Activated T-helper 1 cell treated with anti-CD3 and anti-CD28 coated beads, Interleukin-2, amount 50 U/mL, for 16 hours (primary cell): Measurements from ENCODE around the gene TEKT3.

ENCODE experiments used
- DNase-seq, 2 donors: peaks; one replicate each; pipeline ENCODE4 v3.0.0-alpha.2; 2020; ENCODE audit warnings: low read depth in 1 of 2, low spot score in 1 of 2

Gene TEKT3

DNA sequence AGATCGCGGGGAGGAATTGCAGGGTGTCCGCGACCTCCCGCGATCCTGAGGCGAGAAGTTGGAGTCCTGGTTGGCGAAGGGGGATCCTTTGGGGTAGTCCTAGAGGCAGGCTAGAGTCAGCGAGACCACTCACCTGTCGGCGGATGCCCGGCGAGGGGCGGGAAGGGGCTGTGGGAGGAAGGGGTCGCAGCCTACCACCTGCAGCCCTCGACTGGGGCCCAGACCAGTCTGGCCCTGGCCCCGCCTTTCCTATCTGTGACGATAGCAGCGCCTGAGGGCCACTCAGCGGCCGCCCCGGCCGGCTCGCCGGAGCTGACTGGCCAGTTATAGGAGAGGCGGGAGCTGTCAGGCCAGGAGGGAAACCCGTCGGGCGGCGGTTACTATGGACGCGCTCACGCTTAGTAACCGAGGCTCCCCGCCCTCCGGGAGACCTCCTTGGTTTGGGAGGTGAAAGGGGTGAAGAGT is at the start of gene TEKT3:
TSS of gene TEKT3 (minus strand) at position 213 of the 465 bp plus-strand sequence. CDS start 10,012 bp downstream, outside the sequence.
- DNase-seq = no peak

DNA sequence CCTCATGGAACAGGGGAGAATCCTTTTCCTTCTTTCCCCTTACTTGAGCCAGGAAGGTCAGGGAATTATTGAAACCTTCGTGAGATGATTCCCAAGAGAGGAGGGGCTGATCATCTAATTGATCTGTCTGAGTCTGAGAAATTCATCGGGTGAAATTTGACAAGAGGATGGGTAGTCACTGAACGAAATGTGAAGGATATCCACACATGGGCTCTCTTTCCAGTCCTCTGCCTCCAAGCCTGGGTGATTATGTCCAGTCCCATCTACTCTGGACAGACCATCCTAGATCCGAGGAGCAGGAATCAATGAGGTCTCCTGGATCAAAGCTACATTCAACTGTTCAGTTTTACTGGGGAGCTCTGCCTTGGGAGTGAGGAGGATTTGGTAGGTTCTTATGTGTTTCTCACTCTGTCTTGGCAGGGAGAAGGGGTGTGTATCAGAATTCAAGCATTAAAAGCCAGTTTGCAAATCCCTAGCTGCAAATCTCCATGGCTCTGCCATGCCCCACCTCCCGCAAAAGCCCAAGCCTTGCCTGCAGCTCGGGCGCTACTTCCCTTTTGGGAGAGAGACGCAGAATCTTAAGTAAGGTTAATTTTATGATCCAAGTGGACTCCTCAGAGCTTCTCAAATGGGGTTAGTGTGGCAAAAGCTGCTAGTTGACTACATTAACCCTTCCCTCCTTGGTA is 47.1 kb upstream of the TEKT3 start:
- DNase-seq = no peak

DNA sequence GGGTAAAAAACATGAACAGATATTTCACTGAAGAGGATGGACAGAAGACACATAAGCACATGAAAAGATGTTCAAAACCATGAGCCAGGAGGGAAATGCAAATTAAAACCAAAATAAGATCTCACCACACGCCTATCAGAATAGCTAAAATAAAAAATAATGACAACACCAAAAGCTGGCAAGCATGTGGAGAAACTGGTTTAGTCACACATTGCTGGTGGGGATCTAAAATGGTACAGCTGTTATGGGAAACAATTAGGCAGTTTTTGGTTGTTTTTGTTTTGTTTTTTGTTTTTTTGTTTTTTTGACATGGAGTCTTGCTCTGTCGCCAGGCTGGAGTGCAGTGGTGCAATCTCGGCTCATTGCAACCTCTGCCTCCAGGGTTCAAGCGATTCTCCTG is 44.7 kb upstream of the TEKT3 start:
- no peak for DNase-seq

DNA sequence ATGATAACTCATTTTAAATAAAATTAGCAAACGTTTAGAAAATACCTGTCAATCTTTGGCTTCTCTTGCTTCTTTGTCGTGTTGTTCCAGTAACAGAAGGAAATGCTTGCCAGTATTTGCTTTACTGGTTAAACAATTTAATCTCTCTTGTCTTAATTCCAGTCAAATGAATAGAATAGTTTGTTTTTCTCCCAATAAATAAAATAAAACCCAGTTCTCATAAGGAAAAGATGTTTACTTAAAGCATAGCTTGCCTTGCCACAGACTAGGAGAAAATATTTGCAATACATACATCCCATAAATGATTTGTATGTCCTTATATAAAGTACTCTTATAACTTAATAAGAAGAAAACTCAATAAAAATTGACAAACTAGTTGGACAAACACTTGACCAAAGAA is 43.9 kb upstream of the TEKT3 start:
- no peak for DNase-seq

DNA sequence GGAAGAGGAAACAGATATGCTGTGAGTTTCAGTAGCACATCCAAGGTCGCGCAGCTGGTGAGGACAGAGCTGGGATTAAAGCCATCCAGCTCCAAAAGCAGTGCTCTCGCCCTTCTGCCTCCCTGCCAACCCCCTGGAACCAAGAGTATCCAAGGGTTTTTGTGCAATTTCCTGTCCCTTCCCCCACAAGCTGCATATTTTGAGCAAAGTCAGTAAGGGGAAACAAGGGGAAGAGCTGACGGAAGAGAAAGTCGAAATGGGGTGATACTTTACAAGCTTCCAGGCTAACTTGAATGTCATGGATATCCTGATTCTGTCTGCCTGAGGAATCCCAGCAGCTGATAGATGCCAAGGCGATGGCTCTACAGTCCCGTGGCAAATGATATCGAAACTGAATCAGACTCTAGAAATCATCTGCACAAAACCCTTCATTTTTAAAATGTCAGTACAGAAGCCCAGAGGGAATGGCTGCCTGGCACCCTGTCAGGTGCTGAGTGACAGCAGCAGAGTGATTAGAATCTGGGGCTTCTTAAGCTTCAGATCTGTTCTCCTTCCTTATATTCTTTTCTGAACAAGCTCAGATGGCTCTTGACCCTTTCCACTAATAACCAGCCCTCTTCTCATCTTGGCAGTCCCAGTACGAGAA is 42.9 kb upstream of the TEKT3 start:
- no peak for DNase-seq

DNA sequence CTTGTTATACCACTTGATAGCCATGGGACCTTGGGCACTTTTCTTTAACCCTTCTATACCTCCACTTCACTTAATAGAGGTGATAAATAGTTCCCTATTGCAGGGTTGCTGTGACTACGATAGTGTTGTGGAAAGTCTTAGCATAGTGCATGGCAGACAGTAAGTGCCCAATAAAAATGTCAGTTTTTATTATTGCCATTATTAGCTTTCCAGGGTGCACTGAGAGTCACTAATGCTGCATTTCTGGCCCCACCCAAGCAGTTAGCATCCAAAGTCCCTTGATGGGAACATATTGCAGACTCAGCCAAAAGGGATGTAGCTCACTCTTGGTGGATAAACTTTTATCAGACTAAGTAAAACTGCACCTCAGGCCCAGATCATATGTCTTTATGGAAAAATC is 41.5 kb upstream of the TEKT3 start:
- DNase-seq = no peak

DNA sequence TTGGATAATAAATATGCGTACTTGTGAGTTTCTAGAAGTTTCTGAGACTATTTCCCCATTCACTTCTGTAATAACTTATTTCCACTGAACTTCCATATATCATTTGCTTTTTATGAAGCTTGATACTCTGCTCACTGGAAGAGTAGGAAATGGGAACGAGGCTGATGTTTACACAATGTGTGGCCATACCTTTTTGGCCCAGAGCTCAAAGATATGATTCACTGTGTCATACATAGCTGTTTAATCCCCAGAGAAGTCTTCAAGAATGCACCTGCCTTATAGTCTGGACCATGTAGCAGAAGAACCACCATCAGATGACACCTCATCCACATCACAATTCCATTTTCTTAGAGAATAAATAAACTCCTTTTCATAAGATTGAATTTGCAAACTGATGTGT is 40.3 kb upstream of the TEKT3 start:
- DNase-seq = no peak

DNA sequence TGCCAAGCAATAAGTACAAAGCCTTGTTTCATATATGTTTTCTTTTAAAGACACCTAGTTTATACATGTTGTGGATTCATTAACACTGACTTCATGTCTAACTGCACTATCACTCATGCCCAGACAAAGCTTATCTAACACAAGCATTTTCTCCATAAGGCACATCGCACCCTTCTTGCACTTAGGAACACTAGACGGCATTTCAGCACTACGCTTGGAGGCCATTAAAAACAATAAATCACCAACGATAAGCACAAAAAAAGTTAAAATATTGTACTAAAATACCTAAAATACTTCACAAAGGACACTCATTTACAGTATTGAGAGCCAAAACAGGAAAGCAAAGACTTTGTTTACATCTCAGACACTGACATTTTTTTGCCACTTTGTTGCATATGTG is 39.0 kb upstream of the TEKT3 start:
- no peak for DNase-seq

DNA sequence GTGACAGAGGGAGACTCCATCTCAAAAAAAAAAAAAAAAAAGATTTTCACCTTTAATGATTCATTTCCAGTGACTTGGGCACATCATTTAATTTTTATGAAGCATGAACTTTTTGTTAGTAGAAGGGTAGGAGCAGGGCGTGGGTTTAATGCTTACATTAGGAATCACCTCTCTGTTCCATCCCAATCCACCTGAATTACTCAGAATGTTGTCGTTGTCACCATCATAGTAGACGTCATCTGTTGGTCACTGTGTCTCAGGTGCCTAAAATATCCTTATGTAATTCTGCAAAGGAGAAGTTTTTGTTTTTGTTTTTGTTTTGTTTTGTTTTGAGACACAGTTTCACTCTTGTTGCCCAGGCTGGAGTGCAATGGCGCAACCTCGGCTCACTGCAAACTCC is 38.3 kb upstream of the TEKT3 start:
- DNase-seq = no peak

DNA sequence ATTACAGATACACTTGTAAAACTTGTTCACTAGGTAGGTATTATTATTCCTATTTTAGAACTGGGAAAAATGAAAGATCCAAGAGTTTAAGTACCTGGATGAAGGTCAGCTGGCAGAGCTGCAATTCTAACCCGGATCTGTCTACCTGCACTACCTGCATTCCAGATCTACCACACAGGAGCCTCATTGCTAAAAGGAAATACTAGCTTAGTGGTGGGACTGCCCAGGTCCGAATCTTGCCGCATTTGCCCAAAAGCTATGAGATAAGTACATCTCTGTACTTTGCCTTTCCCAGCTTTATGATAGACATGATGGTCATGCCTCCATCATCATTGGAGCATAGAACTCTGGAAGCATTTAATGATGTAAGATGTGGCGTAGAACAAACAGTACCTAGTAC is 36.8 kb upstream of the TEKT3 start:
- no peak for DNase-seq

DNA sequence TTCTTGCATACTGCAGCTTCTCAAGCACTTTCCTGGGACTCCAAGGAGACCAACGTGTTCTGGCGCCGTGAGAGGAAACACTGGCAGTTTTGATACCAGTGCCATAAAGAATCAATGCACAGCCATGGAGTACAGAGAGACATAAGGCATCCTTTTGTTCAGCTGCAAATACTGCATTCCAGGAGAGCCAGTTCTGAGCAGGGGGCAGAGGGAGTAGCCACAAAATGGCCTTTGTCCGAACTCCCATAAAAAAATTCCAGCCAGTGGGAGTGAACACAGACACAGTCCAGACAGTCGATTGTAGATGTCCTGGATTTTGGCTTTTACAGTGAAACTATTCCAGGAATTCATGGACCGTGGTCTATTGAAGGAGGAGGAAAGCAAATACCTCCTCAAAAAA is 36.2 kb upstream of the TEKT3 start:
- no peak for DNase-seq

DNA sequence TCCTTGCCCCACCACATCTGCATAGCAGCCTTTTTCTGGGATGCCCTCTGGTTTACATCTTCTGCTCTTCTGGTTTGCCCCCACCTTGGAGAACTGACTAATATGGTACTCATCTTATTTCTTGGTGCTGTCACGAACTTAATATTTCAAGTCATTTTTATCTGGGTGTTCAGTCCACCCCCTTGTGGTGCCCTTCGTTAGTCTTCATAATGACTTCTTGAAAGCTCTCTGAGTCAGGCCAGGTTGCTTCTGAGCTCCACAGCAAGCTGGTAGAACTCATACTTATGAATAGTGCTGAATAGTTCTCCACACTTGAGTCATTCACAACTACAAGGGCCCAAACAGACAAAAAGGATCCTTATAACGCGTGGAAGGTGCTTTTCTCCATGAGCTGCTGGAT is 35.8 kb upstream of the TEKT3 start:
- DNase-seq = no peak

DNA sequence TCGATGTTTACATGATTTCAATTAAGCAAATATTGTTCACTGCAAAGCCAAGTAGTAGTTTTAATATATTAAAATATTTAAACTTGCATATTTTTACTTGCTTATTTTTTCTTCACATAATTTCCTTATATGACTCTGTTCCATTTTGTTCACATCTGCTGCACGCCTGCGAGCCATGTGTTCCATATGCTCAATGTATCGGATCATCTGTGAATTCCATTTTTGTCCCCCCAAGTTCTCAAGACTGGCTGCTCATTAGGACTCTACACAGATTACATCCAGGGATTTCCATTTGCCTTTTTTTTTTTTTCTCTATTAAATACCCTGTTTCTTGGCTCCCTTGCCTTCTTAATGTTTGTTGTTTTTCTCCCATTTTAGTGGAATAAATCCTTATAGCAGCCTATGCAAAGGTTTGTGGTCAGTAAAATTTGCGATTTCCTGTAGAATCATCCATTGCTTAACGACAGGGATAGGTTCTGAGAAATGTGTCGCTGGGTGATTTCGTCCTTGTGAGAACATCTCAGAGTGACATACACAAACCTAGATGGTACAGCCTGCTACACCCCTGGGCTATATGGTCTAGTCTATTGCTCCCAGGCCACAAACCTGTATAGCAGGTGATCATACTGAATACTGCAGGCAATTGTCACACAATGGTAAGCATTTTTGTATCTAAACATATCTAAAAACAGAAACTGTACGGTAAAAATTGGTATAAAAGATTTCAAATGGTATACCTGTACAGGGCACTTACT is 30.2 kb upstream of the TEKT3 start:
- DNase-seq = no peak

DNA sequence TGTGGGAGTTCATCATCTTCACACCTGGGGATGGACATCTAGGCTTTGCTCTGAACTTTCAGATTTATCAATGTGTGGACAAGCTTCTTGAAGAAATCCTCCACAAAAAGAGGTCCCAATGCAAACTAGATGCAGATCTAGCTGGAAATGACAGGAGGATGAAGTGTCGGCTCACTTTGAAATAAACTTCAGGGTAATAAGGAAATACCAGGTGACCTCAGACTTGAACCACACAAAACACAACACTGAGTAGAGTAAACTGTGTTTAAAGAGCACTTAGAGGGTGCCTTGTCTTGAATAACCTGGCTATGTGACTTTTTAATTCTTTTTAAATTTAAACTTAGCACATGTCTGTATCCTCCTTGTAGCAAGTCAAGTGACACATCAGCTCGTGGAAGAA is 27.2 kb upstream of the TEKT3 start:
- DNase-seq = no peak

DNA sequence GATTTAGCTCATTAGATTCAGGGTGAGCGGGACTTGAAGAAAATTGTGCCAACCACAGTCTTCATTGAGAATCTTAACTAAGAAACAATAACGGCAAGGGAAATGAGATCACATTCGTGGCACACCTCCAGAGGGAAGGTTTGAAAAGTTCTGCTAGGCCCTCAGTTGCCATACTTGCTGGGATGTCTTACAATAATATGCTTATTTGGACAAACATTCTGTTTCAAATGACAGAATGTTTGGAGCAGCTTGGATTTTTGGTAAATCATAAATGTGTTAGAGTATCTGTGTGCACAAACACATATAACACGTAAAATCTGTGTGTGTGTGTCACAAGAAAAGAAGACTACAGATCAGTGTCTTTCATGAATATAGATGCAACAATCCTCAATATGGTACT is 24.6 kb upstream of the TEKT3 start:
- no peak for DNase-seq

DNA sequence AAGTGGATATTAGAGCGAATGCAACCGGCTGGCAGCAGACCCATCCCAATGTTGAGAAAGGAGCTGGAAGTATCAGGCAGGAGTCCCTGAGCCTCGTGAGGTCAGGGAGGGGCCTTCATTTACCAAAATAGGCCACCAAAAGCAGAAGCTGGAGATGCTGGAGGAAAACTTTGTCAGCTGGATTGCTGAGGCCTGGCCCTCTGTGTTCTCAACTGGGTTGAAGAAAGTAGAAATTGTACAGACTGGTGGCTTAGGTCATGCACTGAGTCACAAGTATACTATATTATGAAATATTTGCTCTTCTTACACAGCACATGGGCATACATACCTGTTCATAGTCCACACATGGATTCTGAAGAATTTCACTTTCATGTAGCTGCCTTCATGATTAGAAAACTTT is 23.2 kb upstream of the TEKT3 start:
- DNase-seq = no peak

DNA sequence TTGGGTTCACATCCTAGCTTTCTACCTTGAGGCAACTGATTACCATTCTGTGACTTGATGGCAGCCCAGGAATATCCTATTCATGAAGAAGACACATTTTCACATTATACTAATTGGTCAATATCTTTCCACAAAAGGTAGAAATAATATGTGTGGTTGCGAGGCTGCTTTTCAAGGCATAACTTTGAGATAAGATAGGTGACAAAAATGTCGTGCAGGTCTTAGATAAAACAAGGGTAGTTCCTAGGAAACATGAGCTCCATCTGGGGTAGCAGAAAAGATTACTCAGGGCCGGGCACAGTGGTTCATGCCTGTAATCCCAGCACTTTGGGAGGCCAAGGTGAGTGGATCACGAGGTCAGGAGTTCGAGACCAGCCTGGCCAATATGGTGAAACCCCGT is 22.3 kb upstream of the TEKT3 start:
- no peak for DNase-seq

DNA sequence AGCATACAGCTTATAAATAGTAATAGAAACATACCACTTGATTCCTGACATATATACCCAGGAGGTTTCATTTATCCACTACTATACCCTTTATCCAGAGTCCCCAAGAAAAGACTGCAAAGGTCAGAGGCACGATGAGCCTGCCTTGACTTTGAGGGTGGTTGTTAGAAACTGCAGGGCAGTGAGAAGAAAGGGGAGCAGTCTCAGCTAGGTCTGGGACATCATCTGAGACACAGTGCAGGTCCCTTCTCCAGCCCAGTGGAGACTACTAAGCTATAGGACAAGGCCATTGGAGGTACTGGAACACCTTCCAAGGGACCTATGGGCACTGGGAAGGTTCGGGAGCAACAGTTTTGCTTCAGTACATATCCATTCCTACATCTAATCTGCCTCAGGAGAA is 20.2 kb upstream of the TEKT3 start:
- no peak for DNase-seq

DNA sequence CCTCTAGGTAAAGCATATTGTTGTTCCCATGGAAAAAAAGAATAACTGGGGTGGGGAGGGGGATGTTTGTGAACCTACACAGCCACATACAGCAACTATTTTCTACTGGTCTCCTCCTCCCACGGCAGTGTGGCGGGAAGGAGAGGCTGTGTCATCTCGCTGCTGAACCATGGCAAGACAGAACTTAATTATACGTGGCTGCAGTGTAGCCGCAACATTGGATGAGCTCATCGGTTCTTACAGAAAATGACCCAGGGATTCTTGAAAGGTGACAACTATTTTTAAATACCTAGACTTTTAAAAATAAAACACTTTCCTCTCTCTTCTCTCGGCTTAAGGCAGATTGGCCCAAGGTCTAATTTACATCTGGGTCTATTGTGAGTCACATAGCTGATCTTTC is 19.8 kb upstream of the TEKT3 start:
- DNase-seq = no peak

DNA sequence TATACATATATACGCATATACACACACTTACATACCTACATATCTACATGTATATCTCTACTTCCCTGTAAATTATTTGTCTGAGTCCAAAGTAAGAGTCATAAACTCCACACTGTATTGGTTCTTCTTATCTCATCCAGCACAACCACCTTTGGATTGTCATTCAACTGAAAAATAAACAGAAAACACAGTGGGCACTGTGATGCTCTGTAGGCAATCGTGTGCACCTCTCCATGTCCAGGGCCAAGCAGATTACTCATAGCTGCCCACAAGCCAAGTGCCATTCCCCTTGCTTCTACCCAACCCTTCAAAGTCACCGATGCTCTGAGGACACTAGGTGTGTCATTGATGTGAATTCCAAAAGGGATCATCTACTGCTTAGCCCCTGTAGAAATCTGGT is 12.9 kb upstream of the TEKT3 start:
- DNase-seq = no peak

DNA sequence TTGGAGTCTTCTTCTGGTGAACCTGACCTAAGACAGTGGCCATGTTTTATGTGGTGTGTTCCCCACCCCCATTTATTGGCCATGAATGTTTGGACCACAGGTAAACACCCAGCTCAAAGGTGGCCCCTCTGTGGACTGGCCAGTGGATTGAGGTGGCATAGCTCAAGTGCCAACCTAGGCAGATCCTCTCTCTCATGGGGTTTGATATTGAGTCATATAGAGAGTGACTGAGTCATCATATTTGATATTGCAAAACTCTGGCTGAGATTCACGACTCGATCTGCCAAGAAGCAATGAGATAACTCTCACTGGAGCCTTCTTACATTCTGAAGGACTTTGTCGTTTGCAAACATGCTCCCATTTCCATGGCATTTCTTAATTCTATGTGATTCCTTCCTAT is 10.5 kb upstream of the TEKT3 start:
- no peak for DNase-seq

DNA sequence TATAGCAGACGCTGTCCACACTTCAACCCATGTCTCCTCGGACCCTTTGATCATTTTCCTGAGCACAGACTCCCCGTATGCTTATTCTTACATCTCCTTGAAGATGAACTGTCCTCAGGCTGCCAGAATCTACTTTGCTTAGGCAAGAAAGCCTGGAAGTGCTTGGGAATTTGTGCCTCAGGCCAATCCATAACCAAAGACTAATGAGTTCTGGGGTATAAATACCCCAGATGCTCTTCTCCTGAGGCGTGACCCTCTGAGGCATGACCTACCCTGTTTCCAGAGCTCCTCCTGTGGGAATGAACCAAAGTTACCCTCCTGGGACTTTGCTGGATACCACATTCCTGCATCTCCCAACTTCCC is 10.1 kb upstream of the TEKT3 start:
- DNase-seq = no peak
